HL-60/S4 treated with phorbol 12-myristate 13-acetate at 8.2 ng/mL for 4 days and 3 days (cell line): ENCODE measurements around the gene PRDX5.

ENCODE experiments used
- in situ Hi-C: fragments of 300-500 bp; cut with MboI; formaldehyde crosslinking; loops from 2 replicates; pipeline ENCODE4 v1.15.0; 2022; ENCODE audit warnings: low sequenced_read_pairs

The PRDX5 gene

GRCh38 chr11:64289002-64289564 lies 28.8 kb upstream of the PRDX5 start:
- in situ Hi-C loops = no loop called here

GRCh38 chr11:64290352-64291261 lies 27.3 kb upstream of the PRDX5 start:
- in situ Hi-C loops = no loop called here

- in situ Hi-C loops = no loop called here
These were observed 26.6 kb upstream of the PRDX5 start, which contains the start of gene KCNK4 for GRCh38 chr11:64291262-64291751. Gene KCNK4, plus strand, starts transcription at chr11:64291302. Its CDS starts 1,717 bp downstream, at chr11:64293019.

- in situ Hi-C loops = no loop called here
These were observed 26.0 kb upstream of the PRDX5 start for GRCh38 chr11:64291752-64292459.

- in situ Hi-C loops = no loop called here
These were observed 25.3 kb upstream of the PRDX5 start for GRCh38 chr11:64292460-64293254.

- in situ Hi-C loops = no loop called here
These were observed 23.1 kb upstream of the PRDX5 start for GRCh38 chr11:64294774-64295173.

- in situ Hi-C loops = no loop called here
These were observed 22.2 kb upstream of the PRDX5 start for GRCh38 chr11:64295760-64296159.

- in situ Hi-C loops = no loop called here
These were observed 21.7 kb upstream of the PRDX5 start for GRCh38 chr11:64296236-64296635.

- in situ Hi-C loops = no loop called here
These were observed 20.9 kb upstream of the PRDX5 start for GRCh38 chr11:64296830-64297698.

GRCh38 chr11:64297699-64298358 lies 20.1 kb upstream of the PRDX5 start:
- in situ Hi-C loops = no loop called here

- in situ Hi-C loops = no loop called here
These were observed 18.7 kb upstream of the PRDX5 start for GRCh38 chr11:64298966-64299846.

GRCh38 chr11:64299847-64300648 lies 17.9 kb upstream of the PRDX5 start, which contains the start of gene CATSPERZ:
Gene CATSPERZ, plus strand, starts transcription at chr11:64300358. Its CDS starts 53 bp downstream, at chr11:64300411.
- in situ Hi-C loops = no loop called here

GRCh38 chr11:64303109-64304031 lies 14.6 kb upstream of the PRDX5 start:
- in situ Hi-C loops = no loop called here

- in situ Hi-C loops = no loop called here
These were observed 13.9 kb upstream of the PRDX5 start for GRCh38 chr11:64304032-64304315.

- in situ Hi-C loops = no loop called here
These were observed 13.4 kb upstream of the PRDX5 start for GRCh38 chr11:64304316-64305072.
